ENCODE results near the gene ST7L. TPM values are rescaled to one million over a fixed set of nuclear protein-coding genes. Genes with fewer than 3 reads are reported as not detected.

Gene ST7L
- total and polyA plus RNA-seq, 3 donors from 2014 or later, result 59.1 to 125 (median 97.2) TPM

DNA sequence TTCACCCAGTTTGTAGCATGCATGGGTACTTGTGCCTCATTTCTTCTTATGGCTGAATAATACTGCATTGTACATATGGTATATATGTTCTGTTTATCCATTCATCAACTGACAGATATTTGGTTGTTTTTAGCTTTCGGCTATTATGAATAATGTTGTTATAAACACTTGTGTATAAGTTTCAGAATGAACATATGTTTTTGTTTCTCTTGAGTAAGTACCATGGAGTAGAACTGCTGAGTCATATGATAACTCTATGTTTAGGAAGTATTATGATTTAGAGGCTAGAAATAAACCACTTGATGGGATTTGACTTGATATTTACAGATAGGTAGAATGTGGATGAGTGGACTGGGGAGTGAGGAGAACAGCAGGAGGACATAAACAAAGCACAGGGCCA is 61.6 kb downstream of the ST7L start:
- no peaks in the 10 kb centered on the region for H3K36me3 ChIP-seq (ENCODE audit: low read depth, missing control alignments)
- TF ChIP-seq, protein P1, sequence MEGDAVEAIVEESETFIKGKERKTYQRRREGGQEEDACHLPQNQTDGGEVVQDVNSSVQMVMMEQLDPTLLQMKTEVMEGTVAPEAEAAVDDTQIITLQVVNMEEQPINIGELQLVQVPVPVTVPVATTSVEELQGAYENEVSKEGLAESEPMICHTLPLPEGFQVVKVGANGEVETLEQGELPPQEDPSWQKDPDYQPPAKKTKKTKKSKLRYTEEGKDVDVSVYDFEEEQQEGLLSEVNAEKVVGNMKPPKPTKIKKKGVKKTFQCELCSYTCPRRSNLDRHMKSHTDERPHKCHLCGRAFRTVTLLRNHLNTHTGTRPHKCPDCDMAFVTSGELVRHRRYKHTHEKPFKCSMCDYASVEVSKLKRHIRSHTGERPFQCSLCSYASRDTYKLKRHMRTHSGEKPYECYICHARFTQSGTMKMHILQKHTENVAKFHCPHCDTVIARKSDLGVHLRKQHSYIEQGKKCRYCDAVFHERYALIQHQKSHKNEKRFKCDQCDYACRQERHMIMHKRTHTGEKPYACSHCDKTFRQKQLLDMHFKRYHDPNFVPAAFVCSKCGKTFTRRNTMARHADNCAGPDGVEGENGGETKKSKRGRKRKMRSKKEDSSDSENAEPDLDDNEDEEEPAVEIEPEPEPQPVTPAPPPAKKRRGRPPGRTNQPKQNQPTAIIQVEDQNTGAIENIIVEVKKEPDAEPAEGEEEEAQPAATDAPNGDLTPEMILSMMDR (IDR thresholded peaks at IDR 0.05), result no peak
- no peak for TF ChIP-seq POLR2A (IDR thresholded peaks at IDR 0.05)
- DNase-seq, result no peak
- no peaks in the 10 kb centered on the region for H3K27me3 ChIP-seq
- WGBS, 2 donors, result 90 to 96% methylated on average over 1 of the region's 1 CpG
- intact Hi-C loops (cut with DNase I; ENCODE audit: low total_unique reads), result no loop called here
- no peak overlapping the region for H3K4me3 ChIP-seq
- no peaks in the 10 kb centered on the region for H3K9me3 ChIP-seq
- H3K27ac ChIP-seq, result no peak overlapping the region
- H3K4me1 ChIP-seq, result no peaks in the 10 kb centered on the region

DNA sequence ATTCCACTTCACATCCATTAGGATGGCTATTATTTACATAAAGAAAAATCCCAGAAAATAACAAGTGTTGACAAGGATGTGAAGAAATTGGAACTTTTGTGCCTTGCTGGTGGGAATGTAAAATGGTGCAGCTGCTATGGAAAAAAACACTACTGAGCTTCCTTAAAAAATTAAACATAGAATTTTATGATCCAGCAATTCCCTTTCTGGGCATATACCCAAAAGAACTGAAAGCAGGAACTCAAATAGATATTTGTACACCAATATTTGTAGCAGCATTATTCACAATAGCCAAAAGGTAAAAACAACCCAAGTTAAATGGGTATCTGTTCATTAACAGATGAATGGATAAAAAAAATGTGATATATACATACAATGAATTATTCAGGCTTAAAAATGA is 64.5 kb downstream of the ST7L start:
- H3K4me3 ChIP-seq, result no peak overlapping the region
- H3K9me3 ChIP-seq, result no peaks in the 10 kb centered on the region
- no peaks in the 10 kb centered on the region for H3K36me3 ChIP-seq (ENCODE audit: low read depth, missing control alignments)
- intact Hi-C loops (cut with DNase I; ENCODE audit: low total_unique reads), result no loop called here
- no peaks in the 10 kb centered on the region for H3K27me3 ChIP-seq
- no peak for DNase-seq
- TF ChIP-seq POLR2A (IDR thresholded peaks at IDR 0.05), result no peak
- TF ChIP-seq, protein P1 (IDR thresholded peaks at IDR 0.05), result no peak
- no peak overlapping the region for H3K27ac ChIP-seq
- H3K4me1 ChIP-seq, result no peaks in the 10 kb centered on the region

DNA sequence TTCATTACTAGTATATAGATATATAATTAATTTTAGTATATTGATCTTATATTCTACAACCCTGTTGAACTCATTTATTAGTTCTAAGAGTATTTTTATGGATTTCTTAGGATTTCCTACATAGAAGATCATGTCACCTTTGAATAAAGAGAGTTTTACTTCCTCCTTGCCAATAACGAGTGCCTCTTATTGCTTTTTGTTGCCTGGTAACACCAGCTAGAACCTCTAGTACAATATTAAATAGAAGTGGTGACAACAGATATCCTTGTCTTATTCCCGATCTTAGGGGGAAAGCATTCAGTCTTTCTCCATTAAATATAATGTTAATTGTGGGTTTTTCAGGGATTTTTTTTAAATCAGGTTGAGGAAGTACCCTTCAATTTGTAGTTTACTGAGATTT is 69.4 kb downstream of the ST7L start:
- no peak overlapping the region for H3K4me3 ChIP-seq
- no peaks in the 10 kb centered on the region for H3K4me1 ChIP-seq
- H3K27me3 ChIP-seq, result no peaks in the 10 kb centered on the region
- intact Hi-C loops (cut with DNase I; ENCODE audit: low total_unique reads), result no loop called here
- no peaks in the 10 kb centered on the region for H3K9me3 ChIP-seq
- TF ChIP-seq POLR2A (IDR thresholded peaks at IDR 0.05), result no peak
- TF ChIP-seq, protein P1 (IDR thresholded peaks at IDR 0.05), result no peak
- H3K27ac ChIP-seq, result no peak overlapping the region
- no peaks in the 10 kb centered on the region for H3K36me3 ChIP-seq (ENCODE audit: low read depth, missing control alignments)
- DNase-seq, result no peak
- 88 to 90% methylated on average over 2 of the region's 2 CpGs for WGBS, 2 donors

DNA sequence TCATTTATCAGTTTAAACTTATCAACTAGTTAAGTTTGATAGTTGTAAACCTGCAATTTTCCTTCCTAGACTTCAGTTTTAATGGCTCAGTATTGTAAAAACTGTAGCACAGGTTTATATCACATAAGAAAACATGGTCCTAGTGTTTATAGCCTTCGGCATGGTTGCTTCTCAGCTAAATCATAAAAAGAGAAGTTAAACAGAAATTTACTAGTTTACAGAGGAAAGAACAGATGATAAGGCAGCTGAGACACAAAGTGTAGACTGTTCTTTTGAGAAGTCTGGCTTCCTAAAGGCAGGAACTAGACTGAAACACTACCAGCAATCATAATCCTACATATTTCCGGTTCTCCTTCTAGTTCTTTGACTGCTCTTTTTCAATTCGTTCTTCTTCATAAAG is 70.4 kb downstream of the ST7L start:
- Histone ChIP-seq H3K4me1 (no peaks in the 10 kb centered on the region), H3K4me3 (no peak overlapping the region), H3K36me3 (ENCODE audit: low read depth, missing control alignments) (no peaks in the 10 kb centered on the region), H3K27me3 (no peaks in the 10 kb centered on the region), H3K9me3 (no peaks in the 10 kb centered on the region), H3K27ac (no peak overlapping the region)
- DNase-seq, result no peak
- TF ChIP-seq POLR2A (IDR thresholded peaks at IDR 0.05), result no peak
- TF ChIP-seq, protein P1 (IDR thresholded peaks at IDR 0.05), result no peak
- WGBS, 2 donors, result 73 to 76% methylated on average over 3 of the region's 3 CpGs
- intact Hi-C loops (cut with DNase I; ENCODE audit: low total_unique reads), result no loop called here

DNA sequence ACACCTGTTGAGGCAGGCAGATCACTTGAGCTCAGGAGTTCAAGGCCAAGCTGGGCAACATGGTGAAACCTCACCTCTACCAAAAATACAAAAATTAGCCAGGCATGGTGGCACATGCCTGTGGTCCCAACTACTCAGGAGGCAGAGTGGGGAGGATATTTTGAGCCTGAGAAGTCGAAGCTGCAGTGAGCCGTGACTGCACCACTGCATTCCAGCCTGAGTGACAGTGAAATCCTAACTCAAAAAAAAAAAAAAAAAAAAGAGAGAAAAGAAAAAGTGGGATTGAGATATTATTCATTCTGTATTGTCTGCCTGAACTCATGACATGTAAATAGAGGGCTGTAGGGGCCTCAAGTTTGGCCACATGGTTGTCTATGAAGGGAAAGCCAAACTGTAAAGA is 72.9 kb downstream of the ST7L start:
- Histone ChIP-seq H3K9me3 (no peaks in the 10 kb centered on the region), H3K4me1 (no peaks in the 10 kb centered on the region), H3K36me3 (ENCODE audit: low read depth, missing control alignments) (no peaks in the 10 kb centered on the region), H3K4me3 (no peak overlapping the region), H3K27me3 (no peaks in the 10 kb centered on the region), H3K27ac (no peak overlapping the region)
- intact Hi-C loops (cut with DNase I; ENCODE audit: low total_unique reads), result no loop called here
- WGBS, 2 donors, result 100% methylated on average over 1 to 2 of the region's 2 CpGs
- TF ChIP-seq, protein P1 (IDR thresholded peaks at IDR 0.05), result no peak
- no peak for DNase-seq

All from testis (tissue), 3 donors.